ENCODE measurements around the gene PCCA.
"Not testable (repeated sequence)": the region's sequence is repeated elsewhere in the genome, so short reads cannot be mapped to it uniquely, and the experiment has no call there.

The PCCA gene

DNA sequence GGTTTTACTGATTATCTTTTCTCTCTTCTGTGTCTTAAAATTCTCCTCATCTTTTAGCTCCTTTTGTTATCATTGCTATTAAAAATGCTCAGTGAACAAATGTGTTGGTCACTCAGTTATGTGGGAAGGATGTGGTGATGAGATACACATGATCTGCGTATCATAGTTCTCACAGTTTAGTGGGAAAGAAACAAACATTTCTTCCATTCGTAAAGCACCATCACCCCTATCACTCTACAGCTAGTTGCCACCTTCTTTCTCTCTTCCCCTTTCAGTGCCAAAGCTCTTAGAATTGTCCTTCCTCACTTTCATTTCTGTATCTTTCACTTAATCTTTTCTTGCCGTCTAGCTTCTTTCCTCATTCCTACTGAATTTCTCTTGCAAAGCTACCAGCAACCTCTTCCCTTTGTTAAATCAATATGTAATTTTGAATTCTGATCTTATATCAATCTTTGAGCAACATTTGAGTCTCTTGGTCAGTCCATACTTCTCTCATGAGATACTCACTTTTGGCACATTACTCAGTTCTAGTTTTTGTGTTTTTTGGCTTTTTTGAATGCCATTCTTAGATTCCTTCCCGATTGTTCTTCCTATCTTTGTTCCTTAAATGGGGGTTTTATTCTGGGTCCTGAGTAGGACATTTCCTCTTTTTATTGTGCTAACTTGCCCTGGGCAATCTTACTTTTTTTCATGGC, 122.3 kb downstream of the PCCA start:
- Mint-ChIP-seq H3K4me3 (no peak overlapping the region), H3K27ac (no peak overlapping the region), H3K4me1 (peaks cover 16% of the 10 kb centered on the region), H3K9me3 (peaks cover 9% of the 10 kb centered on the region), H3K27me3 (no peaks in the 10 kb centered on the region), H3K36me3 (ENCODE audit: low read depth) (peaks cover 13% of the 10 kb centered on the region)
- ATAC-seq (no peak), DNase-seq (no peak)

DNA sequence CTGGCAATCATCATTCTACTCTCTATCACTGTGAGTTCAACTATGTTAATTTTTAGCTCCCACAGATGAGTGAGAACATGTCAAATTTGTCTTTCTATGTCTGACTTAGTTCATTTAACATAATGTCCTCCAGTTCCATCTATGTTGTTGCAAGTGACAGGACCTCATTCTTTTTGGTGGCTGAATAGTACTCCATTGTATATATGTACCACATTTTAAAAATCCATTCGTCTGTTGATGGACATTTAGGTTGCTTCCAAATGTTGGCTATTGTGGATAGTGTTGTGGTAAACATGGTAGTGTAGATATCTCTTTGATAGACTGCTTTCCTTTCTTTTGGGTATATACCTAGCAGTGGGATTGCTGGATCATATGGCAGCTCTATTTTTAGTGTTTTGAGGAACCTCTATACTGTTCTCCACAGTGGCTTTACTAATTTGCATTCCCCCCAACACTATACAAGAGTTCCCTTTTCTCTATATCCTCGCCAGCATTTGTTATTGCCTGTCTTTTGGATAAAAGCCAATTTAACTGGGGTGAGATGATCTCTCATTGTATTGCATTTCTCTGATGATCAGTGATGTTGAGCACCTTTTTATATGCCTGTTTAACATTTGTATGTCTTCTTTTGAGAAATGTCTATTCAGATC, 124.1 kb downstream of the PCCA start:
- Mint-ChIP-seq H3K36me3 (ENCODE audit: low read depth) (peaks cover 13% of the 10 kb centered on the region), H3K4me3 (no peak overlapping the region), H3K4me1 (peaks cover 16% of the 10 kb centered on the region), H3K9me3 (peaks cover 9% of the 10 kb centered on the region), H3K27ac (no peak overlapping the region), H3K27me3 (no peaks in the 10 kb centered on the region)
- no peak for DNase-seq
- no peak for ATAC-seq

DNA sequence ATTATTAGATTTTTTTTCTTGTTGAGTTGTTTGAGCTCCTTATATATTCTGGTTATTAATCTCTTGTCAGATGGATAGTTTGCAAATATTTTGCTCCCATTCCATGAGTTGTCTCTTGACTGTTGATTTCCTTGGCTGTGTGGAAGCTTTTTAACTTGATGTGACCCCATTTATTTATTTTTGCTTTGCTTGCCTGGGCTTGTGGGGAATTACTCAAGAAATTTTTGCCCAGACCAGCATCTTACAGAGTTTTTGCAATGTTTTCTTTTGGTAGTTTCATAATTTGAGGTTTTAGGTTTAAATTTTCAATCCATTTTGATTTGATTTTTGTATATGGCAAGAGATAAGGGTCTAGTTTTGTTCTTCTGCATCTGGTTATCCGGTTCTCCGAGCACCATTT, 124.7 kb downstream of the PCCA start:
- H3K27ac Mint-ChIP-seq: no peak overlapping the region
- H3K27me3 Mint-ChIP-seq: no peaks in the 10 kb centered on the region
- peaks cover 9% of the 10 kb centered on the region for H3K9me3 Mint-ChIP-seq
- peaks cover 16% of the 10 kb centered on the region for H3K4me1 Mint-ChIP-seq
- DNase-seq: no peak
- no peak overlapping the region for H3K4me3 Mint-ChIP-seq
- no peak for ATAC-seq
- peaks cover 15% of the 10 kb centered on the region for H3K36me3 Mint-ChIP-seq (ENCODE audit: low read depth)

DNA sequence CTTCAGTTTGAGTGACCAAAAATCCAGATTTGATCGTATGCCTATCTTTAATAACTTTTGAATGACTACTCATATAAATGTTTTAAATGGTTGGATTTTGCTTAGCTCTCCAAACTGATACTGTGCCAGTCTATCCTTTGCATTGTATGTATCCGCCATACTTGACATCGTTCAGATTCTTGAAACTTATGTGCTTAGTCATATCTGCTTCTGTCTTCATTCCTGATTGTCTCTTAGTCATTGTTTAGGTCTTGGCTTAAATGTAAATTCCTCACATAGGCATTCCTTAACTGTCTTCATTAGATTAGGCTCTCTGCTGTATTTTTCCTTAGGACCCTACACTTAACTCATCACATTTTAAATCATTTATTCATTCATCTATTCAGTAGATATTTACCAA, 126.0 kb downstream of the PCCA start:
- no peak for ATAC-seq
- Mint-ChIP-seq H3K36me3 (ENCODE audit: low read depth) (peaks cover 17% of the 10 kb centered on the region), H3K27ac (no peak overlapping the region), H3K4me1 (peaks cover 15% of the 10 kb centered on the region), H3K4me3 (no peak overlapping the region), H3K27me3 (no peaks in the 10 kb centered on the region), H3K9me3 (peaks cover 9% of the 10 kb centered on the region)
- no peak for DNase-seq

DNA sequence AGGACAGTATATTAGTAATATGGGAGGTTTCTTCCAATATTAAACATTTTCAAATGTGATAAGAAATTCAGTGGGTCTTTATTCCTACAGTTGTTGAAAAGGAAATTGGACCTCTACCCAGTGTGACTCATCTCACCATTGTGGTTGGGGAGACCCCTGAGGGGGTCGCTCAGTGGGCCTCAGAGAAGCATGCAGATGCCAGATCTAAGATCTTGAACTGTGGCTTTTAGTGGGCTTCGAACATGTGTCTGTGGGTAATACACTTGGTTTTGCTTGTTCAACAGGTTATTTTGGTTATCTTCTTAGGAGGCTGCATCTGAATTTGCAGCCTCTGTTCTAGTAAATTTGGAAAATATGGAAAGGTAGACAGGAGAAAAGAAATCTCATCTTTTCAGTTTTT, 132.3 kb downstream of the PCCA start:
- no peaks in the 10 kb centered on the region for H3K27me3 Mint-ChIP-seq
- H3K27ac Mint-ChIP-seq: no peak overlapping the region
- H3K4me3 Mint-ChIP-seq: no peak overlapping the region
- H3K9me3 Mint-ChIP-seq: no peaks in the 10 kb centered on the region
- peaks cover 5% of the 10 kb centered on the region for H3K36me3 Mint-ChIP-seq (ENCODE audit: low read depth)
- H3K4me1 Mint-ChIP-seq: peaks cover 3% of the 10 kb centered on the region
- ATAC-seq: no peak
- DNase-seq: no peak

DNA sequence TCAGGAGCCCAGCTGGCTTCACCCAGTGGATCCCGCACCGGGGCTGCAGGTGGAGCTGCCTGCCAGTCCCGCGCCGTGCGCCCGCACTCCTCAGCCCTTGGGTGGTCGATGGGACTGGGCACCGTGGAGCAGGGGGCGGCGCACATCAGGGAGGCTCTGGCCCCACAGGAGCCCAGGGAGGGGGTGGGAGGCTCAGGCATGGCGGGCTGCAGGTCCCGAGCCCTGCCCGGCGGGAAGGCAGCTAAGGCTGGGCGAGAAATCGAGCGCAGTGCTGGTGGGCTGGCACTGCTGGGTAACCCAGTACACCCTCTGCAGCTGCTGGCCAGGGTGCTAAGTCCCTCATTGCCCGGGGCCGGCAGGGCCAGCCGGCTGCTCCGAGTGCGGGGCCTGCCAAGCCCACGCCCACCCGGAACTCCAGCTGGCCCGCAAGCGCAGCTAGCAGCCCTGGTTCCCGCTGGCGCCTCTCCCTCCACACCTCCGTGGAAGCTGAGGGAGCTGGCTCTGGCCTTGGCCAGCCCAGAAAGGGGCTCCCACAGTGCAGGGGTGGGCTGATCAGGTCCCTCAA, 135.2 kb downstream of the PCCA start:
- not testable (repeated sequence) for H3K9me3 Mint-ChIP-seq; H3K4me1 Mint-ChIP-seq; DNase-seq; H3K4me3 Mint-ChIP-seq; H3K27me3 Mint-ChIP-seq; H3K36me3 Mint-ChIP-seq (ENCODE audit: low read depth); ATAC-seq; H3K27ac Mint-ChIP-seq

DNA sequence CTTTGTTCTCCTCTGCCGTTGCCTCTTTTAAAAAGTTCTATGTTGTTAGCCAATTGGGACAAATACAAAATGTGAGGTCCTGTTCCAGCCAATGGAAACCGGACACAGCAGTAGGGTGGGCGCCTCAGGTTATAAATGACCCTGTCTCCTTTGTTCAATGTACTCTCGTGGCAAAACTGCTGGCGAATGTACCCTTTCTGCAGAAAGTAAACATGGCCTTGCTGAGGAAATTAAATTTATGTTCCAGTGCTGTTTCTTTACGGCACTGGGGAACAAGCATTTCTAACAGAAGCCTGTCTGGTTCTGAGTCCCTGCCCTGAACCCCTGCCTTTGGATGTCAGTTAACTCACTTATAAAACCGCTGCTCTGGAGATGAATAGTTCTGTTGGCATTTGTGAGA, 140.7 kb downstream of the PCCA start:
- no peak overlapping the region for H3K4me3 Mint-ChIP-seq
- no peaks in the 10 kb centered on the region for H3K9me3 Mint-ChIP-seq
- DNase-seq (no peak), ATAC-seq (no peak)
- H3K4me1 Mint-ChIP-seq: no peaks in the 10 kb centered on the region
- no peaks in the 10 kb centered on the region for H3K27me3 Mint-ChIP-seq
- H3K36me3 Mint-ChIP-seq (ENCODE audit: low read depth): no peaks in the 10 kb centered on the region
- no peak overlapping the region for H3K27ac Mint-ChIP-seq

DNA sequence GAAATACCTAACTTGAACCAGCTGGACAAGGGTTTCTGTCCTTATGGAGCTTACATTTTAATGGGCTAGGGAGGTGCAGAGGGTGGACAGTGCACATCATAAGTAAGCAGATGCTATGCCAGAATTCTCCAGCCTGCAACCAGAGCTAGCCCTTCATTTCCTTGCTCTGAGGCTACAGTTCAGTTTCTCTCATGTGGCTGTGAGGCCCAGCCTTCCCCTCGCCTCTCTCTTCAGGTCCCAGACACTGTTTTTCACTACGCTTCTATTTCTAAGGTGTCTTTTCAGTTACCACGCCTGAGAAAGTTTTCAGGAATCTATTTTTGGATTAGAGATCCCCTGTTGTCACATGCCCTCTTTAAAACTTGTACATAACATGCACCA, 141.9 kb downstream of the PCCA start:
- no peaks in the 10 kb centered on the region for H3K27me3 Mint-ChIP-seq

DNA sequence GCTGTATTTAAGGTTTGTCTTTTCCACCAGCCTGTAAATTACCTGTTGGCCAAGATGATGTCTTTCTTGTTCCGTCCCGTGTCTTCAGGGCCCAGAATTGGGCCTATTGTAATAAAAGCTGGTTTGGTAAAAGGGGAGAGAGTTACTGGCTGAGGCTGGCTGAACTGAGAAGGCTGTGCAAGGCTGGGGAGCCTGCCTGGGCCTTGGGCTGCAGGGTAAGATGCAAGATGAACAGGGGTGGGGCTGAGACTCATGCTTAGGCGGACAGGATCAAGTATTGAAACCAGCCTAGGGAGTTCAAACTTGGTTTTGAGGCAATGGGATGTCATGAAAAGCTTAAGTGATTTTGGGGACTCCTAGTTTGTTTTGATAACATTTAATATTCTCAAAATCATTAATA, 142.3 kb downstream of the PCCA start:
- ATAC-seq: no peak
- H3K27me3 Mint-ChIP-seq: no peaks in the 10 kb centered on the region
- no peak overlapping the region for H3K4me3 Mint-ChIP-seq
- no peak overlapping the region for H3K27ac Mint-ChIP-seq
- no peaks in the 10 kb centered on the region for H3K9me3 Mint-ChIP-seq
- H3K36me3 Mint-ChIP-seq (ENCODE audit: low read depth): no peaks in the 10 kb centered on the region
- DNase-seq: no peak
- H3K4me1 Mint-ChIP-seq: peaks cover 7% of the 10 kb centered on the region

More for the DNA sequence above, 141.9 kb downstream of the PCCA start:
- Mint-ChIP-seq H3K9me3 (no peaks in the 10 kb centered on the region), H3K27ac (no peak overlapping the region), H3K36me3 (ENCODE audit: low read depth) (no peaks in the 10 kb centered on the region), H3K4me1 (peaks cover 7% of the 10 kb centered on the region), H3K4me3 (no peak overlapping the region)
- ATAC-seq: no peak
- DNase-seq: no peak

DNA sequence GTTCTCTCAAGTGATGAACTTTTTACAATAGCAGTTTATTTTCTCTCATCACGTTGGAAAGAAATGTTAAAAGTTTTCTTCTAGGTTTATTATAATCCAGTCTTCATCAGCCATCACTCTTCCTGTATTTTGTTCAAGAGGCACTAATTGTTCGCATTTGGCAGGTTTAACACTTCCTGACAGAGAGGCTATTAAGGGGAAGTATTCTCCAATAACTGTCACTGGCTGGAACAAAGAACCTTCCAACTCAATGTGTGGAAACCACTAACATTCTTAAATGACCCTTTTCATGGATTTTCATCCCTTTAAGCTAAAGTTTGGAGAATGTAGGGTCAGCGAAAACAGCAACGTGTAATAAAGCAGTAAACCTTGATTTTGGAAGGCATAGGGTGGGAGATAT, 145.1 kb downstream of the PCCA start:
- no peaks in the 10 kb centered on the region for H3K9me3 Mint-ChIP-seq
- no peaks in the 10 kb centered on the region for H3K27me3 Mint-ChIP-seq
- H3K4me3 Mint-ChIP-seq: no peak overlapping the region
- H3K27ac Mint-ChIP-seq: no peak overlapping the region
- DNase-seq: no peak
- peaks cover 3% of the 10 kb centered on the region for H3K36me3 Mint-ChIP-seq (ENCODE audit: low read depth)
- ATAC-seq: no peak
- peaks cover 7% of the 10 kb centered on the region for H3K4me1 Mint-ChIP-seq

DNA sequence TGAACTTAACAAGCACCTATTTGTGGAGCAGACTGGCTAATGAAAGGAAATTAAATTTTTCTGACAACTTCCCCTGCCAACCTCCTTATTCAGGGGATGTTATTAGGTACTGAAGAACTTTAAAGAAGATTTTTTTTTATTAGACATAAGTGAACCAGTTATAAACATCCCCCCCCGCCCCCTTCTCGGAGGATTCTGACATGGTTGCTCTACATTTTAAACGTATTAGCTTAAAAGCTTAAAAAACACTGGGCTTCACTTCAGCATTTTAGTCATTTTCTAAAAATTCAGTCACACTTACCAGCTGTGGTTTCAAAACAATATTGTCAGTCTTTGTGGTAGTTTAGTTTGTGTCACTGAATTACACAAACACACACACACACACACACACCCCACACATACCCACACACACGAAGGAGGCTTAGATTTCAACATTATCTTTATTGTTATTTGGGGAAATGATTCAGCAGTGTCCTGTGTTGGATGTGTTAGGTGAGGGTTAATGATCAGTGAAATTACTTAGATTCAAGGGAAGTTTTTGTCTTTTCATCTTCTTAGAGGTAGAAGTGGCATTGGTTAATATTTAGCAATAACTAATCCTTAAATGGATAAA, 145.7 kb downstream of the PCCA start:
- H3K4me3 Mint-ChIP-seq: no peak overlapping the region
- ATAC-seq: no peak
- no peaks in the 10 kb centered on the region for H3K27me3 Mint-ChIP-seq
- peaks cover 7% of the 10 kb centered on the region for H3K4me1 Mint-ChIP-seq
- H3K36me3 Mint-ChIP-seq (ENCODE audit: low read depth): peaks cover 3% of the 10 kb centered on the region
- H3K27ac Mint-ChIP-seq: no peak overlapping the region
- no peak for DNase-seq
- no peaks in the 10 kb centered on the region for H3K9me3 Mint-ChIP-seq

DNA sequence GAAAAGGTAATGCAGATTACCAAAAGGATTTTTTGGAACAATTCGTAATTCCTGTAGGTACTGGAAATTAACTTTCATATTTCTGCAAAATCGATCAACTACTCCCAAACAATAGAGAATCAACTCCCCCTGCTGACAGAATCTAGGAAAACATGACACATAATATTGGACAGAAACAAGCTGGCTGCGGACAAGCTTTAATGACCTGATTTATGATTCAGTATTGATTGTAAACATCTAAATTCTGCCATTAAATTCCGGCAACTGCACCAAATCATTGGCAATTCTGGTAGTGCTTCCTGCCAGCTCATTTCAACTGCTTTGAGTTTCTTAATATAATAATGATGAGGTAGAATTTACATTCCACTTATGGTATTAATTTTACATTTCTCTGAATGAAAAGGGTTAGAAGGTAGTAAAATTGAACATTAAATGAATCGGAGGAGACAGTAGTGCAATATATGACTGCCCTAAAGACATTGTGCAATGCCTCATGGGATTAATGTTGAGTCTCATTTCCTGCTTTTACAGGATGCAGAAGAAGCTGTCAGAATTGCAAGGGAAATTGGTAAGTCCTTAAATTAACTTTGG, 146.5 kb downstream of the PCCA start:
- H3K9me3 Mint-ChIP-seq: no peaks in the 10 kb centered on the region
- H3K4me1 Mint-ChIP-seq: peaks cover 7% of the 10 kb centered on the region
- ATAC-seq: no peak
- no peak for DNase-seq
- peaks cover 3% of the 10 kb centered on the region for H3K36me3 Mint-ChIP-seq (ENCODE audit: low read depth)
- no peak overlapping the region for H3K27ac Mint-ChIP-seq
- no peak overlapping the region for H3K4me3 Mint-ChIP-seq
- H3K27me3 Mint-ChIP-seq: no peaks in the 10 kb centered on the region

DNA sequence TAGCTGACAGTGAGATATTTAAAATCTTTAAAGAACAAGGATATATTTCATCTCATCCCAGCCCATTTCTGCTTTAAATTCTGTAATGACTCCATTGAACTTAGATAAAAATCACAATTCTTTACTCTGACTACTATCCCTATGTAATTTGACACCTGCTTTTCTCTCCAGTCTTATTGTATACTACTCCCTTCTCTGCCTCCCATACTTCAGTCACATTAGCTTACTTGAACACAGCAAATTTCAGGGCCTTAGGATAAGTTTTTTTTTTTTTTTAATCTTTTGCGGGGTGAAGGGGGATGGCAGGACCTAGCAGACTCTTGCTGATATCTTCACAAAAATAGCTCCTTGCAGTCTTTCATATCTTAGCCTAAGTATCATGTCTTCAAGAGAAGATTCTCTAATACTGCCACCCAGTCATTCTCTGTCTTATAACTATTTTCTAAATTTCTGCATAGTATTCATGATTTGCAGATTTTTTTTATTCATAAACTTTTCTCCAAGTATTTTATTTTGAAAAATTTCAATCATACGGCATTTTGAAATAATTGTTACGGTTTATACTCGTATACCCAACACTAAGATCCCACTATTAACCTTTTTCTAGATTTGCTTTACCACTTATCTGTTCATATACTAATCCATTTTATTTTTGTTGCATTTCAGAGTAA, 151.4 kb downstream of the PCCA start:
- Mint-ChIP-seq H3K4me1 (peaks cover 3% of the 10 kb centered on the region), H3K27ac (no peak overlapping the region), H3K27me3 (no peaks in the 10 kb centered on the region), H3K36me3 (ENCODE audit: low read depth) (peaks cover 3% of the 10 kb centered on the region), H3K4me3 (no peak overlapping the region), H3K9me3 (no peaks in the 10 kb centered on the region)
- ATAC-seq (no peak), DNase-seq (no peak)

DNA sequence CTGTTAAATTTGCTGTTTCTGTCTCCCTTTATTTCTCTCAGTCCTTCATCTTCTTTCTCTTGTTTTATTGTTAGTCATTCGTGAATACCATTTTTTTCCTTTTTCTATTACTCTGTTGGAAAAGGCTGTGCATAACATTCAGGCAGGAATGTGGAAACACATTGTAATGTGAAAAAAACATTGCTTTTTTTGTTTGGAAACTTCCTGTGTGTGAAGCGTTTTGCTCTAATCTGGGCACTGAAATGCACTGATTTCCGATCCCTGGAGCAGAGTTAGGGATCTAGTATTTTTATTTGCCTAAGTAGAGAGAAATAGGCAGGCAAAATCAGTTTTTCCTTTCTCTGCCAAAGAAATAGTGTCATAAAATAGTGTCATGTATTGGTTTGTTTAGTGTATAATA, 155.5 kb downstream of the PCCA start:
- peaks cover 10% of the 10 kb centered on the region for H3K36me3 Mint-ChIP-seq (ENCODE audit: low read depth)
- no peak overlapping the region for H3K4me3 Mint-ChIP-seq
- peaks cover 10% of the 10 kb centered on the region for H3K9me3 Mint-ChIP-seq
- no peak overlapping the region for H3K27ac Mint-ChIP-seq
- H3K4me1 Mint-ChIP-seq: no peaks in the 10 kb centered on the region
- DNase-seq (no peak), ATAC-seq (no peak)
- no peaks in the 10 kb centered on the region for H3K27me3 Mint-ChIP-seq
